GM12878 (cell line): ENCODE measurements around the gene HOMER2. TPM values are rescaled to one million over a fixed set of nuclear protein-coding genes. Genes with fewer than 3 reads are reported as not detected.

Source experiments
- ATAC-seq: fragments of 200-7000 bp; cut with Tn5 transposase; 3 replicates; pipeline ENCODE4 v1.9.1; 2020; ENCODE audit warnings: mild to moderate bottlenecking, moderate library complexity
- BruUV-seq: library from RNA; stranded (reverse); fragments of 400-500 nt; replicated peaks from 2 replicates; lab custom pipeline; 2021; lab: Mats Ljungman, UMichigan
- CTCF ChIA-PET: fragments of 300-600 bp; sonication (Branson Sonifier 250); formaldehyde crosslinking; extraction: SDS; loops from one replicate; lab custom pipeline; 2021; ENCODE audit warnings: inconsistent platforms; lab: Yijun Ruan, JAX
- POLR2A ChIA-PET: fragments of 350-600 bp; formaldehyde crosslinking; extraction: SDS; loops from one replicate; lab custom pipeline; 2021; ENCODE audit warnings: inconsistent platforms; lab: Charles Lee
- RAD21 ChIA-PET: fragments of 300-600 bp; sonication (Branson Sonifier 250); formaldehyde crosslinking; loops from one replicate; lab custom pipeline; 2023; ENCODE audit warnings: antibody characterized with exemption; ENCODE audit not compliant: unreplicated experiment; lab: Charles Lee
- SMC1A ChIA-PET: fragments of 300-600 bp; sonication (Branson Sonifier 250); formaldehyde crosslinking; loops from one replicate; lab custom pipeline; 2023; ENCODE audit not compliant: unreplicated experiment, uncharacterized antibody; lab: Charles Lee
- DNase-seq: peaks from one replicate; pipeline ENCODE4 v3.0.0-alpha.2; 2011; ENCODE audit warnings: low read depth, low spot score
- FAIRE-seq: peaks from 3 replicates; lab custom pipeline; 2011; peaks lifted over from hg19 to GRCh38; lab: Jason Lieb, UNC
- H2AFZ ChIP-seq: 2 replicates; pipeline ENCODE4 v1.6.0; 2011; ENCODE audit warnings: low read depth, low read length, control low read depth; ENCODE audit not compliant: control insufficient read depth
- H3K27ac ChIP-seq: 2 replicates; pipeline ENCODE4 v1.5.1; 2011; ENCODE audit warnings: control low read depth; ENCODE audit not compliant: control insufficient read depth, insufficient read depth
- H3K27me3 ChIP-seq, 2 experiments: replicated peaks in 1 of 2; 2 replicates each; pipeline versions ENCODE4 v1.6.0 to v1.6.1; 2011; ENCODE audit warnings: low read length in 1 of 2; ENCODE audit not compliant: control insufficient read depth in 2 of 2, insufficient read depth in 2 of 2
- H3K36me3 ChIP-seq, 2 experiments: 2 replicates each; pipeline ENCODE4 v1.5.1; 2011; ENCODE audit warnings: low read length in 1 of 2; ENCODE audit not compliant: control insufficient read depth in 2 of 2, insufficient read depth in 2 of 2
- H3K4me1 ChIP-seq: 2 replicates; pipeline ENCODE4 v1.6.1; 2011; ENCODE audit warnings: mild to moderate bottlenecking, low read length, moderate library complexity, mixed read lengths; ENCODE audit not compliant: control insufficient read depth, insufficient read depth
- H3K4me2 ChIP-seq: 2 replicates; pipeline ENCODE4 v1.6.0; 2011; ENCODE audit warnings: control low read depth; ENCODE audit not compliant: control insufficient read depth, insufficient read depth
- H3K4me3 ChIP-seq: fragments of 200-600 bp; sonication (generic); 2 replicates; pipeline ENCODE4 v1.5.1; 2016
- H3K79me2 ChIP-seq: 2 replicates; pipeline ENCODE4 v1.6.0; 2011; ENCODE audit warnings: low read length; ENCODE audit not compliant: control insufficient read depth, insufficient read depth
- H3K9ac ChIP-seq: 2 replicates; pipeline ENCODE4 v1.8.0; 2011; ENCODE audit warnings: low read length, control low read depth, mixed read lengths; ENCODE audit not compliant: control insufficient read depth, insufficient read depth
- H3K9me3 ChIP-seq: replicated peaks from 3 replicates; pipeline ENCODE4 v1.5.1; 2011; ENCODE audit warnings: mild to moderate bottlenecking, low read length; ENCODE audit not compliant: control insufficient read depth, insufficient read depth
- H4K20me1 ChIP-seq: 2 replicates; pipeline ENCODE4 v1.6.0; 2011; ENCODE audit not compliant: control insufficient read depth, insufficient read depth
- ASH2L ChIP-seq: fragments of 300-600, 200-600 bp; sonication (generic); IDR thresholded peaks from 2 replicates; pipeline ENCODE4 v1.6.1; 2017; ENCODE audit warnings: low read depth, mild to moderate bottlenecking, borderline replicate concordance
- BCL11A ChIP-seq: IDR thresholded peaks from 2 replicates; pipeline ENCODE4 v1.6.1; 2011; ENCODE audit warnings: low read depth, low read length
- BRCA1 ChIP-seq: IDR thresholded peaks from 2 replicates; pipeline ENCODE4 v1.6.1; 2011; ENCODE audit warnings: low read depth, low read length, improper control_type of control experiment
- CREM ChIP-seq: IDR thresholded peaks from 2 replicates; pipeline ENCODE4 v1.6.1; 2014; ENCODE audit warnings: antibody characterized with exemption, low read depth
- EGR1 ChIP-seq, 2 experiments: IDR thresholded peaks; 1 replicate in 1 of 2; 2 replicates in 1 of 2; pipeline ENCODE4 v1.6.1; 2011 to 2012; ENCODE audit warnings: low read depth in 2 of 2, low read length in 2 of 2, borderline replicate concordance in 1 of 2, mild to moderate bottlenecking in 1 of 2, moderate library complexity in 1 of 2
- HDAC2 ChIP-seq: fragments of 200-600 bp; sonication (generic); IDR thresholded peaks from 2 replicates; pipeline ENCODE4 v1.6.1; 2017
- IKZF1 ChIP-seq: fragments of 450-650 bp; conservative IDR thresholded peaks from 2 replicates; pipeline ENCODE4 v1.6.1; 2017; ENCODE audit warnings: antibody characterized with exemption, mild to moderate bottlenecking
- MTA3 ChIP-seq: IDR thresholded peaks from 2 replicates; pipeline ENCODE4 v1.6.1; 2012; ENCODE audit warnings: low read length, inconsistent platforms, borderline replicate concordance
- MXI1 ChIP-seq: fragments of 150-350 bp; IDR thresholded peaks from 2 replicates; pipeline ENCODE4 v1.6.1; 2011; ENCODE audit warnings: low read depth, mild to moderate bottlenecking, inconsistent platforms, low read length, improper control_type of control experiment
- NFXL1 ChIP-seq: fragments of 450-650 bp; IDR thresholded peaks from 2 replicates; pipeline ENCODE4 v1.6.1; 2017; ENCODE audit warnings: antibody characterized with exemption, mild to moderate bottlenecking, borderline replicate concordance
- POU2F2 ChIP-seq: IDR thresholded peaks from 3 replicates; pipeline ENCODE4 v1.6.1; 2011; ENCODE audit warnings: low read depth, mild to moderate bottlenecking, low read length, borderline replicate concordance
- RAD21 ChIP-seq: IDR thresholded peaks from 2 replicates; pipeline ENCODE4 v1.6.1; 2011; ENCODE audit warnings: mild to moderate bottlenecking, low read depth, low read length, moderate library complexity; ENCODE audit not compliant: insufficient read depth
- SMC3 ChIP-seq: IDR thresholded peaks from 2 replicates; pipeline ENCODE4 v1.6.1; 2011; ENCODE audit warnings: low read length, improper control_type of control experiment, borderline replicate concordance
- TAF1 ChIP-seq: IDR thresholded peaks from 2 replicates; pipeline ENCODE4 v1.6.1; 2011; ENCODE audit warnings: mild to moderate bottlenecking, low read depth, low read length, borderline replicate concordance
- TCF12 ChIP-seq: IDR thresholded peaks from 2 replicates; pipeline ENCODE4 v1.6.1; 2011; ENCODE audit warnings: low read depth, mild to moderate bottlenecking, low read length
- WRNIP1 ChIP-seq: IDR thresholded peaks from 2 replicates; pipeline ENCODE4 v1.6.1; 2011; ENCODE audit warnings: low read depth, low read length, improper control_type of control experiment, borderline replicate concordance
- ZNF207 ChIP-seq: fragments of 450-650 bp; IDR thresholded peaks from 2 replicates; pipeline ENCODE4 v1.6.1; 2014; ENCODE audit warnings: antibody characterized with exemption, mild to moderate bottlenecking, borderline replicate concordance
- ZNF24 ChIP-seq: fragments of 450-650 bp; IDR thresholded peaks from 2 replicates; pipeline ENCODE4 v1.6.1; 2017; ENCODE audit warnings: antibody characterized with exemption, mild to moderate bottlenecking
- WGBS: methylation state at CpG from one replicate; pipeline ENCODE4 v1.1.6; 2016; ENCODE audit warnings: low lambda C conversion rate; ENCODE audit not compliant: insufficient replicate concordance, insufficient coverage; ENCODE audit errors: missing lambda C conversion rate; 5-methylcytosine and 5-hydroxymethylcytosine counted together
- in situ Hi-C: fragments of 300-500 bp; cut with MboI; formaldehyde crosslinking; loops from 9 replicates; pipeline ENCODE4 v1.14.3; 2018; ENCODE audit warnings: mixed read lengths
- intact Hi-C: fragments of 100-400 bp; cut with micrococcal nuclease; formaldehyde crosslinking; loops from one replicate; pipeline ENCODE4 v1.14.2; 2022; ENCODE audit not compliant: unreplicated experiment
- polyA plus RNA-seq, 11 experiments: library from polyadenylated mRNA; depleted of rRNA in 4 of 11; unstranded in 6 of 11; stranded (reverse) in 5 of 11; fragments of >200 nt; fragmentation: Nextera tagmentation in 4 of 11; fragmentation: Illumina TruSeq in 1 of 11; extraction: Ambion mirVana in 4 of 11; extraction: Trizol in 1 of 11; gene quantifications; 1 replicate in 1 of 11; 2 replicates in 10 of 11; pipeline versions ENCODE4 v1.2.1 to v1.2.3, GENCODE V29; 2011 to 2016; ENCODE audit warnings: inconsistent platforms in 2 of 11, missing spikeins in 2 of 11, low read depth in 1 of 11
- total RNA-seq, 4 experiments: library from RNA; depleted of rRNA in 3 of 4; stranded (reverse); fragments of >200 nt in 3 of 4; fragmentation: Illumina TruSeq in 1 of 4; extraction: Trizol in 1 of 4; gene quantifications; 2 replicates each; pipeline versions ENCODE4 v1.2.1 to v1.2.3, GENCODE V29; 2013 to 2021
- TF ChIP-seq, protein P1 (sequence below): fragments of 450-650 bp; formaldehyde crosslinking; IDR thresholded peaks from 2 replicates; pipeline ENCODE4 v1.4.0; 2020; ENCODE audit warnings: mild to moderate bottlenecking, moderate library complexity
- TF ChIP-seq, protein P2 (sequence below): IDR thresholded peaks from 2 replicates; pipeline ENCODE4 v1.6.1; 2012; ENCODE audit warnings: low read length, inconsistent platforms

HOMER2 gene
- total and polyA plus RNA-seq, 10 of the 15 experiments (the other 5 are each of a cell fraction or from before 2014, with no cell fraction given) = 0.60 to 5.0 (median 1.8) TPM

DNA sequence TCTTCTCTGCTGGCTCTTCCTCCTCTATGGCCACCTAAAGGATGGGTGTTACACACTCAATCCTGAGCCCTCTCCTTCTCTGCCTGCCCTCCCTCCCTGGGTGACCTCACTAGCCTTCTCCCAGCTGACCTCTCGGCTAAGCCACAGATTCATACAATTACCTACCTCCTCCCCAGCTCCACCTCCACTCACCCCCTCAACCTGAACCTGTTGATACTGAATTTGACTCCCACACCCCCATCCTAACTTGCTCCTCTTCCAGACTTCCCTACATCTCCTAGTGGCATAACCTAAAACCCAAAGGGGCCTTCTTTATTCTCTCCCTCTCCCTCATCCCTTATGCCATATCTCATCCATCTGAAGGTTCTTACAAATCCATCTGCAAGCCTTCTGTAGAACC is 17.1 kb downstream of the HOMER2 start:
- in situ Hi-C loops = no loop called here
- Histone ChIP-seq H3K36me3 (no peaks in the 10 kb centered on the region), H3K4me2 (no peak overlapping the region), H3K27ac (no peak overlapping the region), H2AFZ (no peak overlapping the region), H3K27me3 (peaks cover 0 to 1% of the 10 kb centered on the region in 2 experiments; a peak in 2 of 4 replicates), H3K9ac (no peak overlapping the region), H3K79me2 (no peaks in the 10 kb centered on the region), H3K4me3 (no peak overlapping the region), H4K20me1 (no peaks in the 10 kb centered on the region), H3K4me1 (no peaks in the 10 kb centered on the region), H3K9me3 (no peaks in the 10 kb centered on the region)
- ATAC-seq = no peak
- no TSS peak for BruUV-seq
- DNase-seq = no peak
- CTCF ChIA-PET = no interaction called here
- TF ChIP-seq CREM (no peak), TAF1 (no peak), IKZF1 (no peak), RAD21 (no peak), WRNIP1 (no peak), MXI1 (no peak), SMC3 (no peak), ASH2L (no peak), EGR1 (IDR thresholded peaks at IDR 0.05; ENCODE audit: borderline replicate concordance in 1 of 2, low read depth in 2 of 2, low read length in 2 of 2) (no peak), BRCA1 (no peak), ZNF24 (no peak), BCL11A (no peak), HDAC2 (no peak), MTA3 (no peak), NFXL1 (no peak), POU2F2 (no peak), ZNF207 (no peak), TCF12 (no peak)
- TF ChIP-seq, protein P1, sequence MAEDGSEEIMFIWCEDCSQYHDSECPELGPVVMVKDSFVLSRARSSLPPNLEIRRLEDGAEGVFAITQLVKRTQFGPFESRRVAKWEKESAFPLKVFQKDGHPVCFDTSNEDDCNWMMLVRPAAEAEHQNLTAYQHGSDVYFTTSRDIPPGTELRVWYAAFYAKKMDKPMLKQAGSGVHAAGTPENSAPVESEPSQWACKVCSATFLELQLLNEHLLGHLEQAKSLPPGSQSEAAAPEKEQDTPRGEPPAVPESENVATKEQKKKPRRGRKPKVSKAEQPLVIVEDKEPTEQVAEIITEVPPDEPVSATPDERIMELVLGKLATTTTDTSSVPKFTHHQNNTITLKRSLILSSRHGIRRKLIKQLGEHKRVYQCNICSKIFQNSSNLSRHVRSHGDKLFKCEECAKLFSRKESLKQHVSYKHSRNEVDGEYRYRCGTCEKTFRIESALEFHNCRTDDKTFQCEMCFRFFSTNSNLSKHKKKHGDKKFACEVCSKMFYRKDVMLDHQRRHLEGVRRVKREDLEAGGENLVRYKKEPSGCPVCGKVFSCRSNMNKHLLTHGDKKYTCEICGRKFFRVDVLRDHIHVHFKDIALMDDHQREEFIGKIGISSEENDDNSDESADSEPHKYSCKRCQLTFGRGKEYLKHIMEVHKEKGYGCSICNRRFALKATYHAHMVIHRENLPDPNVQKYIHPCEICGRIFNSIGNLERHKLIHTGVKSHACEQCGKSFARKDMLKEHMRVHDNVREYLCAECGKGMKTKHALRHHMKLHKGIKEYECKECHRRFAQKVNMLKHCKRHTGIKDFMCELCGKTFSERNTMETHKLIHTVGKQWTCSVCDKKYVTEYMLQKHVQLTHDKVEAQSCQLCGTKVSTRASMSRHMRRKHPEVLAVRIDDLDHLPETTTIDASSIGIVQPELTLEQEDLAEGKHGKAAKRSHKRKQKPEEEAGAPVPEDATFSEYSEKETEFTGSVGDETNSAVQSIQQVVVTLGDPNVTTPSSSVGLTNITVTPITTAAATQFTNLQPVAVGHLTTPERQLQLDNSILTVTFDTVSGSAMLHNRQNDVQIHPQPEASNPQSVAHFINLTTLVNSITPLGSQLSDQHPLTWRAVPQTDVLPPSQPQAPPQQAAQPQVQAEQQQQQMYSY (CRISPR knock-in tag) = no peak
- TF ChIP-seq, protein P2, sequence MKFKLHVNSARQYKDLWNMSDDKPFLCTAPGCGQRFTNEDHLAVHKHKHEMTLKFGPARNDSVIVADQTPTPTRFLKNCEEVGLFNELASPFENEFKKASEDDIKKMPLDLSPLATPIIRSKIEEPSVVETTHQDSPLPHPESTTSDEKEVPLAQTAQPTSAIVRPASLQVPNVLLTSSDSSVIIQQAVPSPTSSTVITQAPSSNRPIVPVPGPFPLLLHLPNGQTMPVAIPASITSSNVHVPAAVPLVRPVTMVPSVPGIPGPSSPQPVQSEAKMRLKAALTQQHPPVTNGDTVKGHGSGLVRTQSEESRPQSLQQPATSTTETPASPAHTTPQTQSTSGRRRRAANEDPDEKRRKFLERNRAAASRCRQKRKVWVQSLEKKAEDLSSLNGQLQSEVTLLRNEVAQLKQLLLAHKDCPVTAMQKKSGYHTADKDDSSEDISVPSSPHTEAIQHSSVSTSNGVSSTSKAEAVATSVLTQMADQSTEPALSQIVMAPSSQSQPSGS = no peak
- SMC1A ChIA-PET = no interaction called here
- RAD21 ChIA-PET = no interaction called here
- POLR2A ChIA-PET = no interaction called here
- intact Hi-C loops = no loop called here
- WGBS = 18% methylated on average over 1 of the region's 1 CpG
- no peak for FAIRE-seq
